ENCODE results near the gene ILDR2. TPM values are rescaled to one million over a fixed set of nuclear protein-coding genes. Genes with fewer than 3 reads are reported as not detected.

Gene ILDR2
- total RNA-seq, 4 donors from 2014 or later: 2.7 to 15.2 (median 8.2) TPM

GRCh38 chr1:166972193-166972592, 3.1 kb downstream of the ILDR2 start:
- H3K4me1 ChIP-seq: peaks cover 0 to 30% (median 0%) of the 10 kb centered on the region in 3 donors
- peaks cover 3% of the 10 kb centered on the region for H3K27me3 ChIP-seq
- H3K36me3 ChIP-seq: no peaks in the 10 kb centered on the region
- TF ChIP-seq POLR2AphosphoS5 (IDR thresholded peaks at IDR 0.05) (no peak), EP300 (IDR thresholded peaks at IDR 0.05) (no peak)
- ATAC-seq: no peak
- no peaks in the 10 kb centered on the region for H3K9me3 ChIP-seq
- 36 to 61% methylated on average over 3 of the region's 3 CpGs for WGBS, 2 donors (ENCODE audit: low coverage in 1 of 2)
- H3K27ac ChIP-seq: no peak overlapping the region
- no peak overlapping the region for H3K4me3 ChIP-seq

GRCh38 chr1:166971252-166971651, 4.1 kb downstream of the ILDR2 start:
- ATAC-seq: no peak
- Histone ChIP-seq H3K4me1 (peaks cover 0 to 23% (median 0%) of the 10 kb centered on the region in 3 donors), H3K9me3 (no peaks in the 10 kb centered on the region), H3K27ac (no peak overlapping the region), H3K36me3 (no peaks in the 10 kb centered on the region), H3K4me3 (no peak overlapping the region), H3K27me3 (peaks cover 3% of the 10 kb centered on the region)
- 76% methylated on average over 3 of the region's 3 CpGs; no CpG with 5 or more reads in 1 of the 2 donors for WGBS, 2 donors (ENCODE audit: low coverage in 1 of 2)
- TF ChIP-seq EP300 (IDR thresholded peaks at IDR 0.05) (no peak), POLR2AphosphoS5 (IDR thresholded peaks at IDR 0.05) (no peak), CTCF (IDR thresholded peaks at IDR 0.05) (no peak), POLR2A (IDR thresholded peaks at IDR 0.05) (no peak)

GRCh38 chr1:166969074-166969677, 6.2 kb downstream of the ILDR2 start:
- TF ChIP-seq POLR2A (IDR thresholded peaks at IDR 0.05): no peak
- TF ChIP-seq CTCF (IDR thresholded peaks at IDR 0.05): no peak
- TF ChIP-seq POLR2AphosphoS5 (IDR thresholded peaks at IDR 0.05): no peak
- TF ChIP-seq EP300 (IDR thresholded peaks at IDR 0.05): no peak
- Histone ChIP-seq H3K9me3 (no peaks in the 10 kb centered on the region), H3K36me3 (no peaks in the 10 kb centered on the region), H3K4me3 (no peak overlapping the region), H3K4me1 (peaks cover 0 to 12% (median 0%) of the 10 kb centered on the region in 3 donors), H3K27me3 (peaks cover 3% of the 10 kb centered on the region), H3K27ac (no peak overlapping the region)
- no peak for ATAC-seq
- 85 to 87% methylated on average over 4 to 5 of the region's 5 CpGs for WGBS, 2 donors (ENCODE audit: low coverage in 1 of 2)

- H3K27ac ChIP-seq: no peak overlapping the region
- WGBS, 2 donors (ENCODE audit: low coverage in 1 of 2): 100% methylated on average over 1 of the region's 1 CpG
Observed at GRCh38 chr1:166960858-166961474, 14.4 kb downstream of the ILDR2 start.

GRCh38 chr1:166956872-166957271, 18.5 kb downstream of the ILDR2 start:
- no peaks in the 10 kb centered on the region for H3K27me3 ChIP-seq

More at GRCh38 chr1:166960858-166961474, 14.4 kb downstream of the ILDR2 start:
- Histone ChIP-seq H3K4me1 (no peaks in the 10 kb centered on the region), H3K27me3 (no peaks in the 10 kb centered on the region), H3K4me3 (no peak overlapping the region), H3K36me3 (no peaks in the 10 kb centered on the region), H3K9me3 (no peaks in the 10 kb centered on the region)
- TF ChIP-seq POLR2A (IDR thresholded peaks at IDR 0.05) (no peak), CTCF (IDR thresholded peaks at IDR 0.05) (no peak), EP300 (IDR thresholded peaks at IDR 0.05) (no peak), POLR2AphosphoS5 (IDR thresholded peaks at IDR 0.05) (no peak)
- ATAC-seq: no peak

More at GRCh38 chr1:166956872-166957271, 18.5 kb downstream of the ILDR2 start:
- no peaks in the 10 kb centered on the region for H3K36me3 ChIP-seq
- H3K27ac ChIP-seq: no peak overlapping the region
- H3K4me1 ChIP-seq: peaks cover 0 to 22% (median 4%) of the 10 kb centered on the region in 3 donors
- no peaks in the 10 kb centered on the region for H3K9me3 ChIP-seq
- H3K4me3 ChIP-seq: no peak overlapping the region
- TF ChIP-seq POLR2A (IDR thresholded peaks at IDR 0.05) (no peak), POLR2AphosphoS5 (IDR thresholded peaks at IDR 0.05) (no peak)
- ATAC-seq: no peak
- 94% methylated on average over 2 of the region's 2 CpGs for WGBS, 2 donors (ENCODE audit: low coverage in 1 of 2)

All from gastroesophageal sphincter (tissue), 4 donors.